GM19324 (cell line): ENCODE data around the gene DLG2.
"Not testable (repeated sequence)": the region's sequence is repeated elsewhere in the genome, so short reads cannot be mapped to it uniquely, and the experiment has no call there.

ENCODE experiments used
- ATAC-seq: cut with Tn5 transposase; IDR thresholded peaks from one replicate; pipeline ENCODE4 v1.9.1; 2021; ENCODE audit warnings: mild to moderate bottlenecking, moderate library complexity; ENCODE audit not compliant: unreplicated experiment, low FRiP score

The DLG2 gene

GRCh38 chr11:85355921-85356320 lies 271.2 kb downstream of the DLG2 start:
- ATAC-seq = no peak

- not testable (repeated sequence) for ATAC-seq
Measured at GRCh38 chr11:85349539-85349938, 277.6 kb downstream of the DLG2 start.

GRCh38 chr11:85348945-85349344 lies 278.2 kb downstream of the DLG2 start:
- ATAC-seq = no peak

GRCh38 chr11:85347291-85347690 lies 279.9 kb downstream of the DLG2 start:
- ATAC-seq = no peak

- no peak for ATAC-seq
Measured at GRCh38 chr11:85346484-85346883, 280.7 kb downstream of the DLG2 start.

GRCh38 chr11:85340846-85341245 lies 286.3 kb downstream of the DLG2 start:
- ATAC-seq = not testable (repeated sequence)

- ATAC-seq = no peak
Measured at GRCh38 chr11:85318573-85318972, 308.6 kb downstream of the DLG2 start.

- peak; percentile 96 for ATAC-seq
Measured at GRCh38 chr11:85316967-85317366, 310.2 kb downstream of the DLG2 start.

GRCh38 chr11:85313741-85314140 lies 313.4 kb downstream of the DLG2 start:
- ATAC-seq = no peak

- ATAC-seq = no peak
Measured at GRCh38 chr11:85310479-85310878, 316.7 kb downstream of the DLG2 start.

- ATAC-seq = no peak
Measured at GRCh38 chr11:85307366-85307765, 319.8 kb downstream of the DLG2 start.

- no peak for ATAC-seq
Measured at GRCh38 chr11:85301895-85302678, 325.1 kb downstream of the DLG2 start.

GRCh38 chr11:85299258-85299942 lies 327.7 kb downstream of the DLG2 start:
- ATAC-seq = no peak

- ATAC-seq = no peak
Measured at GRCh38 chr11:85295694-85296271, 331.4 kb downstream of the DLG2 start.

- ATAC-seq = no peak
Measured at GRCh38 chr11:85281550-85281949, 345.6 kb downstream of the DLG2 start.

GRCh38 chr11:85279267-85279666 lies 347.9 kb downstream of the DLG2 start:
- no peak for ATAC-seq

- ATAC-seq = no peak
Measured at GRCh38 chr11:85277693-85278092, 349.5 kb downstream of the DLG2 start.

GRCh38 chr11:85276332-85276731 lies 350.8 kb downstream of the DLG2 start:
- ATAC-seq = no peak

GRCh38 chr11:85270315-85270714 lies 356.8 kb downstream of the DLG2 start:
- ATAC-seq = not testable (repeated sequence)

GRCh38 chr11:85269109-85269508 lies 358.0 kb downstream of the DLG2 start:
- no peak for ATAC-seq

- ATAC-seq = no peak
Measured at GRCh38 chr11:85266646-85267045, 360.5 kb downstream of the DLG2 start.

- no peak for ATAC-seq
Measured at GRCh38 chr11:85263328-85263727, 363.8 kb downstream of the DLG2 start.
